H7 (cell line): ENCODE results near the gene AGBL1. TPM values are rescaled to one million over a fixed set of nuclear protein-coding genes. Genes with fewer than 3 reads are reported as not detected.
"Not testable (repeated sequence)": the region's sequence is repeated elsewhere in the genome, so short reads cannot be mapped to it uniquely, and the experiment has no call there.

Experiments
- DNase-seq: peaks from one replicate; pipeline ENCODE4 v3.0.0; 2012
- H3K27me3 ChIP-seq: 2 replicates; pipeline ENCODE4 v1.6.0; 2011; ENCODE audit warnings: mild to moderate bottlenecking, low read length; ENCODE audit not compliant: control insufficient read depth, insufficient read depth
- H3K36me3 ChIP-seq: replicated peaks from 2 replicates; pipeline ENCODE4 v1.5.1; 2011; ENCODE audit warnings: low read length; ENCODE audit not compliant: control insufficient read depth, insufficient read depth
- H3K4me3 ChIP-seq: 2 replicates; pipeline ENCODE4 v1.5.1; 2011; ENCODE audit warnings: low read depth, mild to moderate bottlenecking, control low read depth, low read length, moderate library complexity; ENCODE audit not compliant: insufficient read depth
- total RNA-seq: library from RNA; depleted of rRNA; stranded (reverse); fragments of >200 nt; shearing (Covaris generic); gene quantifications from 2 replicates; pipeline ENCODE4 v1.2.3, GENCODE V29; 2014

The AGBL1 gene
- total RNA-seq, 1 experiment from 2014 or later: not detected

- H3K4me3 ChIP-seq: no peak overlapping the region
- H3K27me3 ChIP-seq: no peaks in the 10 kb centered on the region
- no peak for DNase-seq
- no peaks in the 10 kb centered on the region for H3K36me3 ChIP-seq
These were observed 354.3 kb downstream of the AGBL1 start for GRCh38 chr15:86433983-86434382.

GRCh38 chr15:86439614-86440013, 359.9 kb downstream of the AGBL1 start:
- no peaks in the 10 kb centered on the region for H3K36me3 ChIP-seq
- H3K27me3 ChIP-seq: no peaks in the 10 kb centered on the region
- H3K4me3 ChIP-seq: no peak overlapping the region
- no peak for DNase-seq

DNA sequence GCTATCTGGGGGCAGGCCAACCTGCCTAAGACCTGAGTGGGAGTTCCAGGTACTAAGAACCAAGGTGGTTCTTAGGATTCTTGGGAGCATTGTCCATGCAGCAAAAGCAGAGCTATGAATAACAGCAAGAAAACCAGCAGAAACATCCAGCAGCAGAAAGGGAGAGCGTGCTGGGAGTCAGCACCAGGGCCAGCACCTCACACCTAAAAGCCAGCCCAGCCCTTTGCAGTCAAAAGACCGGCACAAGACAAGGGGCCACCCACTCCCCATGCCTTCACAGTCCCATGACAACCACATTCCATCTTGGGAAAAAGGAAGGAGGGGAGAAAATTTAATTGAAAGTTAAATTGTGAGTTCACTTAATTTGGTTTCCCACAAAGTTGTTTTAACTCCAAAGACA, 364.9 kb downstream of the AGBL1 start:
- Histone ChIP-seq H3K36me3 (no peaks in the 10 kb centered on the region), H3K27me3 (no peaks in the 10 kb centered on the region), H3K4me3 (no peak overlapping the region)
- DNase-seq: peak; percentile 57

- Histone ChIP-seq H3K27me3 (no peaks in the 10 kb centered on the region), H3K4me3 (no peak overlapping the region), H3K36me3 (no peaks in the 10 kb centered on the region)
- DNase-seq: no peak
These were observed 366.0 kb downstream of the AGBL1 start for GRCh38 chr15:86445579-86446252.

- Histone ChIP-seq H3K36me3 (no peaks in the 10 kb centered on the region), H3K4me3 (no peak overlapping the region), H3K27me3 (no peaks in the 10 kb centered on the region)
- no peak for DNase-seq
These were observed 366.6 kb downstream of the AGBL1 start for GRCh38 chr15:86446253-86446640.

GRCh38 chr15:86465470-86466039, 385.9 kb downstream of the AGBL1 start:
- H3K36me3 ChIP-seq, DNase-seq, H3K4me3 ChIP-seq, H3K27me3 ChIP-seq: not testable (repeated sequence)

- DNase-seq: no peak
- Histone ChIP-seq H3K27me3 (no peaks in the 10 kb centered on the region), H3K4me3 (no peak overlapping the region), H3K36me3 (no peaks in the 10 kb centered on the region)
These were observed 402.0 kb downstream of the AGBL1 start for GRCh38 chr15:86481720-86482119.

- H3K4me3 ChIP-seq: no peak overlapping the region
- no peaks in the 10 kb centered on the region for H3K36me3 ChIP-seq
- H3K27me3 ChIP-seq: no peaks in the 10 kb centered on the region
- DNase-seq: no peak
These were observed 404.3 kb downstream of the AGBL1 start for GRCh38 chr15:86483936-86484335.

- no peak overlapping the region for H3K4me3 ChIP-seq
- DNase-seq: no peak
- H3K27me3 ChIP-seq: no peaks in the 10 kb centered on the region
- no peaks in the 10 kb centered on the region for H3K36me3 ChIP-seq
These were observed 408.4 kb downstream of the AGBL1 start for GRCh38 chr15:86488046-86488445.

GRCh38 chr15:86489981-86490380, 410.3 kb downstream of the AGBL1 start:
- H3K36me3 ChIP-seq: no peaks in the 10 kb centered on the region
- no peaks in the 10 kb centered on the region for H3K27me3 ChIP-seq
- no peak for DNase-seq

GRCh38 chr15:86491118-86491517, 411.4 kb downstream of the AGBL1 start:
- Histone ChIP-seq H3K27me3 (no peaks in the 10 kb centered on the region), H3K4me3 (no peak overlapping the region)
- no peak for DNase-seq

More at GRCh38 chr15:86489981-86490380, 410.3 kb downstream of the AGBL1 start:
- H3K4me3 ChIP-seq: no peak overlapping the region

GRCh38 chr15:86493884-86494283, 414.2 kb downstream of the AGBL1 start:
- H3K36me3 ChIP-seq: no peaks in the 10 kb centered on the region
- no peak overlapping the region for H3K4me3 ChIP-seq
- no peak for DNase-seq
- no peaks in the 10 kb centered on the region for H3K27me3 ChIP-seq

More at GRCh38 chr15:86491118-86491517, 411.4 kb downstream of the AGBL1 start:
- H3K36me3 ChIP-seq: no peaks in the 10 kb centered on the region

GRCh38 chr15:86494475-86494874, 414.8 kb downstream of the AGBL1 start:
- Histone ChIP-seq H3K36me3 (no peaks in the 10 kb centered on the region), H3K4me3 (no peak overlapping the region), H3K27me3 (no peaks in the 10 kb centered on the region)
- DNase-seq: no peak

DNA sequence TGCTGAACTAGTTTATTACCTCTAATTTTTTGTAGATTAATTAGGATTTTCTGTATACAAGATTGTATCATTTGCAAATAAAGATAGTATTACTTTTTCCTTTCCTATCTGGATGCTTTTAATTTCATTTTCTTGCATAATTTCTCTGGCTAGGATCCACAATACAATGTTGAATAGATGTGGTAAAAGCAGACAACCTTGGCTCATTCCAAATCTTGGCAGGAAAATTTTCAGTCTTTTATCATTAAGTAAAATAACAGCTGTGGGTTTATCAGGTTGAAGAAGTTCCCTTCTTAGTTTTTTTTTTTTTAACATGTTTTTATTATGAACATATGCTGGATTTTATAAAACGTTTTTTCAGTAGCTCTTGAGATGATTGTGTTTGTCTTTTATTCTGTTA, 422.6 kb downstream of the AGBL1 start:
- H3K27me3 ChIP-seq: no peaks in the 10 kb centered on the region
- no peaks in the 10 kb centered on the region for H3K36me3 ChIP-seq
- DNase-seq: no peak
- H3K4me3 ChIP-seq: no peak overlapping the region

- H3K36me3 ChIP-seq: no peaks in the 10 kb centered on the region
- H3K4me3 ChIP-seq: no peak overlapping the region
- DNase-seq: no peak
- H3K27me3 ChIP-seq: no peaks in the 10 kb centered on the region
These were observed 426.3 kb downstream of the AGBL1 start for GRCh38 chr15:86505951-86506350.
